BJ (cell line): ENCODE results near the gene GP5. TPM values are rescaled to one million over a fixed set of nuclear protein-coding genes. Genes with fewer than 3 reads are reported as not detected.

Experiments
- CTCF ChIA-PET: fragments of 350-600 bp; formaldehyde crosslinking; extraction: SDS; loops from one replicate; lab custom pipeline; 2021; ENCODE audit warnings: antibody characterized with exemption, inconsistent platforms; lab: Yijun Ruan, JAX
- POLR2A ChIA-PET: fragments of 300-600 bp; sonication (Branson Sonifier 250); formaldehyde crosslinking; extraction: SDS; loops from one replicate; lab custom pipeline; 2021; ENCODE audit warnings: antibody characterized with exemption; lab: Charles Lee
- DNase-seq: peaks from one replicate; pipeline ENCODE4 v3.0.0-alpha.2; 2011; ENCODE audit warnings: low read depth
- H3K27me3 ChIP-seq: 2 replicates; pipeline ENCODE4 v1.6.0; 2011; ENCODE audit warnings: low read length; ENCODE audit not compliant: control insufficient read depth, insufficient read depth
- H3K36me3 ChIP-seq: 2 replicates; pipeline ENCODE4 v1.5.1; 2011; ENCODE audit warnings: low read length; ENCODE audit not compliant: control insufficient read depth, insufficient read depth
- H3K4me3 ChIP-seq: 2 replicates; pipeline ENCODE4 v1.5.1; 2011; ENCODE audit warnings: low read depth, mild to moderate bottlenecking, control low read depth, low read length
- polyA plus RNA-seq: library from polyadenylated mRNA; depleted of rRNA; stranded (reverse); fragments of >200 nt; gene quantifications from 2 replicates; pipeline ENCODE4 v1.2.3, GENCODE V29; 2011
- TF ChIP-seq, protein P1 (sequence below): IDR thresholded peaks from 2 replicates; pipeline ENCODE4 v1.5.1; 2011; ENCODE audit warnings: low read depth, mild to moderate bottlenecking, control low read depth, inconsistent platforms, low read length, moderate library complexity; ENCODE audit not compliant: insufficient read depth

The GP5 gene
- polyA plus RNA-seq, 1 experiment: not detected

DNA sequence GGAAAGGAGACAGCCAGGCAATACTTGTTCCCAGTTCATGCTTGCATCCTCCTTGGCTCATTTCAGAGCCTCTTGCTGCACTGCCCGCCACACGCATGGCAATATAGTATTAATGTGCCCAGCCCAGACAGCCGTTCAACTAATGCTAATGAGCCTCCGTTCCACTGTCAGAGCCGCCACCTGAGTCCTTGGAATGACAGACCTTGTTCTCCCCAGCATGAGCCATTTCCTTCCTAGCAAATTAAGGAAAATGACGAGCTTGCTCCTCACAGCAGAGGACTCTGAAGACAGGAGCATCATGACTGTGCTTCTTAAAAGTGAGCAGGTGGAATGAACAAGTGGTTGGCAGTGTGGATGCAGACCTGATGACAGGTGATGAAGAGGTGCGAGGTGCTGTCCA, 18.7 kb downstream of the GP5 start:
- TF ChIP-seq, protein P1, sequence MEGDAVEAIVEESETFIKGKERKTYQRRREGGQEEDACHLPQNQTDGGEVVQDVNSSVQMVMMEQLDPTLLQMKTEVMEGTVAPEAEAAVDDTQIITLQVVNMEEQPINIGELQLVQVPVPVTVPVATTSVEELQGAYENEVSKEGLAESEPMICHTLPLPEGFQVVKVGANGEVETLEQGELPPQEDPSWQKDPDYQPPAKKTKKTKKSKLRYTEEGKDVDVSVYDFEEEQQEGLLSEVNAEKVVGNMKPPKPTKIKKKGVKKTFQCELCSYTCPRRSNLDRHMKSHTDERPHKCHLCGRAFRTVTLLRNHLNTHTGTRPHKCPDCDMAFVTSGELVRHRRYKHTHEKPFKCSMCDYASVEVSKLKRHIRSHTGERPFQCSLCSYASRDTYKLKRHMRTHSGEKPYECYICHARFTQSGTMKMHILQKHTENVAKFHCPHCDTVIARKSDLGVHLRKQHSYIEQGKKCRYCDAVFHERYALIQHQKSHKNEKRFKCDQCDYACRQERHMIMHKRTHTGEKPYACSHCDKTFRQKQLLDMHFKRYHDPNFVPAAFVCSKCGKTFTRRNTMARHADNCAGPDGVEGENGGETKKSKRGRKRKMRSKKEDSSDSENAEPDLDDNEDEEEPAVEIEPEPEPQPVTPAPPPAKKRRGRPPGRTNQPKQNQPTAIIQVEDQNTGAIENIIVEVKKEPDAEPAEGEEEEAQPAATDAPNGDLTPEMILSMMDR: no peak
- H3K36me3 ChIP-seq: no peaks in the 10 kb centered on the region
- CTCF ChIA-PET: interaction anchor here (1.1 kb wide), 1 partner anchor 14 kb away, joined by 3 read pairs; no protein-coding TSS in a partner anchor
- H3K4me3 ChIP-seq: no peak overlapping the region
- POLR2A ChIA-PET: no interaction called here
- peaks cover 7% of the 10 kb centered on the region for H3K27me3 ChIP-seq
- DNase-seq: no peak

- POLR2A ChIA-PET: no interaction called here
- TF ChIP-seq, protein P1: no peak
- CTCF ChIA-PET: interaction anchor here (1.1 to 3.3 kb wide), 3 partner anchors 15 to 35 kb away, joined by 3 to 13 read pairs (median 5); no protein-coding TSS in a partner anchor
Observed at GRCh38 chr3:194379651-194380050, 19.4 kb downstream of the GP5 start.

GRCh38 chr3:194379231-194379630, 19.8 kb downstream of the GP5 start:
- ChIA-PET CTCF (interaction anchor here (1.0 to 3.3 kb wide), 5 partner anchors 15 to 35 kb away, joined by 3 to 13 read pairs (median 4); no protein-coding TSS in a partner anchor), POLR2A (no interaction called here)
- Histone ChIP-seq H3K4me3 (no peak overlapping the region), H3K27me3 (peaks cover 7% of the 10 kb centered on the region), H3K36me3 (no peaks in the 10 kb centered on the region)
- DNase-seq: no peak
- TF ChIP-seq, protein P1: no peak

More at GRCh38 chr3:194379651-194380050, 19.4 kb downstream of the GP5 start:
- DNase-seq: no peak
- Histone ChIP-seq H3K4me3 (no peak overlapping the region), H3K36me3 (no peaks in the 10 kb centered on the region), H3K27me3 (peaks cover 7% of the 10 kb centered on the region)

DNA sequence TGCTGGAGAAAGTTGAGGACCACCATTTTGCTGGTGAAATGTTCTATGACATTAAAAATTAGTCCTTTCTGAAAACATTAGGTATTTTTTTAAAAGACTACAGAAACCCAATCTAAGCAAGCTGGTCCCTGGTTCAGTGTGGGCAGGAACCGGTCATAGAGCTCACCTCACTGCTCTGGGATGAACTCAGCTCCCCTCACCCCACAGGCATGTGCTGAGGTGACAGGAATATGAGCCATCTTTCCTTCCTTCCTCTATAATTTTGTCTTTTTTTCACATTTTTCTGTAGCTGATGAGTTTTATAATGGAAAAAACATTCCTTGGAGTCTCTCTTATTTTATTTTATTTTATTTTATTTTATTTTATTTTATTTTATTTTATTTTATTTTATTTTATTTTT, 21.4 kb downstream of the GP5 start:
- peaks cover 5% of the 10 kb centered on the region for H3K27me3 ChIP-seq
- POLR2A ChIA-PET: no interaction called here
- TF ChIP-seq, protein P1: no peak
- CTCF ChIA-PET: interaction anchor here (1.3 to 3.3 kb wide), 3 partner anchors 10 to 45 kb away, joined by 3 to 13 read pairs (median 3); no protein-coding TSS in a partner anchor
- no peaks in the 10 kb centered on the region for H3K36me3 ChIP-seq
- H3K4me3 ChIP-seq: no peak overlapping the region
- DNase-seq: no peak

DNA sequence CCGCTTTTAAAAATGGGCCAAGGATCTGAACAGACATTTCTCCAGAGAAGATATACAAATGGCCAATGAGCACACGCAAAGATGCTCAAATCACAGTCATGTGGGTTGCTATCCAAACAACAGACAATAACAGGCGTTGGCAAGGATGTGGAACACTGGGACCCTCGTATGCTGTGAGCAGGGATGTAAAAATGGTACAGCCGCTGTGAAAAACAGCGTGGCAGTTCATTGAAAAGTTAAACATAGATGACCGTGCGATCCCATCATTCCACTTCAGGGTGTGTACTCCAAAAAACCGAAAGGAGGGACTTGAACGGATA, 22.9 kb downstream of the GP5 start:
- Histone ChIP-seq H3K27me3 (peaks cover 5% of the 10 kb centered on the region), H3K4me3 (no peak overlapping the region), H3K36me3 (no peaks in the 10 kb centered on the region)
- DNase-seq: no peak
- POLR2A ChIA-PET: no interaction called here
- TF ChIP-seq, protein P1: no peak
- CTCF ChIA-PET: no interaction called here
